Hematopoietic multipotent progenitor cell (in vitro differentiated cells): ENCODE measurements around the gene CHN2. TPM values are rescaled to one million over a fixed set of nuclear protein-coding genes. Genes with fewer than 3 reads are reported as not detected.

Source experiments
- DNase-seq, 3 donors: peaks; one replicate each; pipeline ENCODE4 v3.0.0-alpha.2; 2011 to 2015; ENCODE audit warnings: low read depth in 2 of 3, low spot score in 2 of 3
- total RNA-seq: library from RNA; depleted of rRNA; stranded (reverse); fragments of >200 nt; gene quantifications from one replicate; pipeline ENCODE4 v1.2.3, GENCODE V29; 2012

The CHN2 gene
- total RNA-seq, 1 donor, result 6.7 TPM

- no peak for DNase-seq
Observed at GRCh38 chr7:29453021-29453420, 258.4 kb downstream of the CHN2 start.

GRCh38 chr7:29454464-29454863 is 259.9 kb downstream of the CHN2 start:
- no peak for DNase-seq

GRCh38 chr7:29454899-29455451 is 260.4 kb downstream of the CHN2 start:
- DNase-seq, result no peak

GRCh38 chr7:29457141-29457561 is 262.6 kb downstream of the CHN2 start:
- no peak for DNase-seq

- no peak for DNase-seq
Observed at GRCh38 chr7:29457565-29458011, 263.0 kb downstream of the CHN2 start.

- no peak for DNase-seq
Observed at GRCh38 chr7:29458933-29459332, 264.4 kb downstream of the CHN2 start.

- DNase-seq, result no peak
Observed at GRCh38 chr7:29459589-29459988, 265.0 kb downstream of the CHN2 start.

- no peak for DNase-seq
Observed at GRCh38 chr7:29461996-29462395, 267.4 kb downstream of the CHN2 start.

GRCh38 chr7:29463504-29464158 is 269.1 kb downstream of the CHN2 start:
- DNase-seq, result no peak

GRCh38 chr7:29464753-29465152 is 270.2 kb downstream of the CHN2 start:
- DNase-seq, result no peak

GRCh38 chr7:29467193-29467926 is 272.8 kb downstream of the CHN2 start:
- DNase-seq, result no peak

- no peak for DNase-seq
Observed at GRCh38 chr7:29468196-29468595, 273.6 kb downstream of the CHN2 start.

- DNase-seq, result no peak
Observed at GRCh38 chr7:29469281-29469680, 274.7 kb downstream of the CHN2 start.

- DNase-seq, result no peak
Observed at GRCh38 chr7:29469976-29470557, 275.5 kb downstream of the CHN2 start.

GRCh38 chr7:29471444-29472138 is 277.0 kb downstream of the CHN2 start:
- DNase-seq, result no peak

GRCh38 chr7:29476916-29477315 is 282.3 kb downstream of the CHN2 start:
- DNase-seq, result no peak

GRCh38 chr7:29478226-29478625 is 283.7 kb downstream of the CHN2 start:
- no peak for DNase-seq

- no peak for DNase-seq
Observed at GRCh38 chr7:29478687-29479240, 284.2 kb downstream of the CHN2 start.

GRCh38 chr7:29479301-29480200 is 285.0 kb downstream of the CHN2 start:
- DNase-seq, result no peak

GRCh38 chr7:29480451-29480850 is 285.9 kb downstream of the CHN2 start:
- no peak for DNase-seq
